ENCODE results near the gene EMILIN2.

The EMILIN2 gene

DNA sequence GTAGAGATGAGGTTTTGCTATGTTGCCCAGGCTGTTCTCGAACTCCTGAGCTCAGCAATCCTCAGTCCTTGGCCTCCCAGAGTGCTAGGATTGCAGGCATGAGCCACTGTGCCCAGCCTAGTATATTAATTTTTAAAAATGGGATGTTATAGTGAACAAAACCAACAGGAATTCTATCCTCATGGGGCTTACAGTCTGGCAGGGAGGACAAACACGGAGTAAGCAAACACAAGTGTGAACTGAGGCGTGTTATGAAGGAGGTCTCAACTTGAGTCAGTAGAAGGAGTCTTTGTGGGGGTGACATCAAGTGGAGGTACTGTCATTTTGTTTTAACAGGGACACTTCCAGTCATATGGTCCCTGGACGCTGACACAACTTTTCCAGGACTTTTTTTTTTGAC is 33.1 kb downstream of the EMILIN2 start:
- DNase-seq: no peak

DNA sequence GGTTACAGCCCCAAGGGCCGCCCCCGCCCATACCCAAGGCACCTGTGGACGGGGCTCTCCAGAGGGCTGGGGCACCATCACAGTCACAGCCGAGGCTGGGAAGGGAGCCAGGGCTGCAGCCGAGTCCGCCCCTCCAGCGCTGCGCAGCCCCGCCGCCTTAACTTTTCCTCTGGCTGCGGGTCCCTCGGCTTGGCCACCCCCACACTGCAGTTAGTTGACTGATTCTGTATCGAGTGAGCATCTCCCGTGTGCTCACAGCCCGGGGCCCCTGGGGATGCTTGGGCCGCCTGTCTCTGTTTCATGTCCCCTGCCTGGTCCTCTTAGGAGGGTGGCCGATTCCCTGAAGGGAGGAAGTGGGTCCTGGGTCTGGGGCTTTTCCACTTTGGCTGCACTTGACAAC is 33.7 kb downstream of the EMILIN2 start:
- no peak for DNase-seq

DNA sequence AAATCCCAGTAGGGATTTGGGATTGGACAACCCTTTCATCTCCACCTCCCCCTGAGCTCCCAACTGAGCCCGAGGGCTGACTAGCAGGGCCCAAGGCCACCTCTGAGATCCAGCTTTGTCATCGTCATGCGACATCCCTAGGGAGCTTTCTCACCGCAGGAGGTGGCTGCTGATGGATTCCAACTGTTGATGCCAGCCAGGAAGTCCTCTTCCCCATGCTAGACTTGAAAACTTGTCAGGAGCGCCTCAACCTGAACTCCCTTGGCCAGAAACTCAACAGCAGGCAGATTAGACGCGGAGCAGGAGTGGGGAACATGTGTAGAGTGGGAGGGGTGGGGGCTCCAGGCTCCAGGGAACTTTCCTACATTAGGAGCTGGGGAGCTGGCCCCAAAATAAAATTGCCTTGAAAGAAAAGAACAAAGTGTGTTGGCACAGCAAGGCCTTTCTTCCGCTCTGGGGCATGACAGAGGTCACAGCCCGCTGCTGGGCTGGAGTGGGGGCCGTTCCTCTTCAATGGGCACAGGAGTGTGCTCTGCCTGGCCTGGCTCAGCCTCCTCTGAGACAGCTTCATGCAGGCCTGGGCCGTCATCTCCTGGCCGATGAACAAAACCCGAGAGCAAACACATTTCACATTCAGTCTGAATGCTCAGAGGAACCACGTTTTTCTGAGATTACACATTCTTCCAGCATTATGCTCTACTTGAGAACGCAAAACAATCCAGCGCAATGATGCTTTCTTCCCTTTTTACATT is 34.5 kb downstream of the EMILIN2 start:
- DNase-seq: no peak

DNA sequence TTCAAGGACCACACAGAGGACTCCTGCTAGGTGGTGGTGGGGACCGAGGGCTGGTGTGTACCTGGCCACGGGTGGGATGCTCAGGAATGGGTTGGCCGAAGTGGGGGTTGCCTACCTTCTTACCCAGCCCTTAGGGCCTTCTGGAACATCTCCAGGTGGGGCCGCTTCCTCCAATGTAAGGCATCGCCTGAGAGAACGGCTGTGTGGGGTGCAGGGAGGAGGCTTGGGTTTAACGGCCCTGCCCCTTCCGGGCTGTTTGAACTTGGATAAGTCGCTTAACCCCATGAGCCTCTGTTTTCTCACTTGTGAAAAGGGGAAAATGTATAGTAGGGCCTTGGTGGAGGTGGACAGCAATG is 35.0 kb downstream of the EMILIN2 start:
- no peak for DNase-seq

DNA sequence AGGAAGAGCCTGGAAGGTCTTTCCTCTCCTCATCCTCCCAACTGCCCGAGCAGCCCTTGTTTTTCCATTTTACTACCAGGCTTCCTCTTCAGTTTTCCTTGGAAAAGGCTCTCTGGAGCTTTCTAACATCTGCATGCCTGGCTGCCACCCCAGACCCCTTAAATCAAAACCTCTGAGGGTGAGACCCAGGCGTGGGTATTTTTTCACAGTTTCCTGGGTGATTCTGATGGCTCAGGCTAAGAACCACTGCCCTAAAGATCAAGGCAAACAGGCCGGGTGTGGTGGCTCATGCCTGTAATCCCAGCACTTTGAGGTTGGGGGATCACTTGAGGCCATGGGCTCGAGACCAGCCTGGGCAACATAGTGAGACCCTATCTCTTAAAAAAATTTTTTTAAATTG is 35.4 kb downstream of the EMILIN2 start:
- DNase-seq: no peak

DNA sequence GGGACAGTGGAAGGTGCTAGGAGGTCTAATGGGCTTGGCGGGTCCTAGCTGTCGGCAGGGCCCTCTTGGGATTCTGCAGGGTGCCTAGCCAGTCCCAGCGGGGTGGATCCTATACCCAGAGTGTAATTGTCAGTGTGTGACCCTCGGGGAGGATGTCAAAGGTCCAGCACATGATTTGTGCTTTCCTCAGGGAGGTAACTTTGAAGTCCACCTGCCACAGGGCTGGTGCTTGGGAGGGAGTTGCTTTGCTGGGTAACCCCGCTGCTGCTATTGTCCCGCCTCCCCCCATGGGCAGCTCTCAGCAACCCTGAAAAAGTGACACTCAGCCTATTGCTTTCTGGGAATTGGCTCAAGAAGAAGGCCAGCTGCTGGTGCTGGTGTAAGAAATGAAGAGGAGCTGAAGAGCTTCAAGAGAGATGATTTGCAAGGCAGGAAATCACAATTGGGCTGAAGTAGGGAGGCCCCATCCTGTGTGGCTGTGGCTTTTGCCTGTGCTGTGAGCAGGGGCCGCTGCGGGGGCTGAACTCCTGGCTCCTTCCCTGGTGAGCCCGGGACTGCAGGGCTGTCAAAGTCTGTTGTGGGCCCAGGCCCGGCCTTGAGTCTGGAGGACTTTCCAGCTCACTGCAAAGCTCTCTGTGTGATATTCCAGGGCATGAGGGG is 36.4 kb downstream of the EMILIN2 start:
- no peak for DNase-seq

DNA sequence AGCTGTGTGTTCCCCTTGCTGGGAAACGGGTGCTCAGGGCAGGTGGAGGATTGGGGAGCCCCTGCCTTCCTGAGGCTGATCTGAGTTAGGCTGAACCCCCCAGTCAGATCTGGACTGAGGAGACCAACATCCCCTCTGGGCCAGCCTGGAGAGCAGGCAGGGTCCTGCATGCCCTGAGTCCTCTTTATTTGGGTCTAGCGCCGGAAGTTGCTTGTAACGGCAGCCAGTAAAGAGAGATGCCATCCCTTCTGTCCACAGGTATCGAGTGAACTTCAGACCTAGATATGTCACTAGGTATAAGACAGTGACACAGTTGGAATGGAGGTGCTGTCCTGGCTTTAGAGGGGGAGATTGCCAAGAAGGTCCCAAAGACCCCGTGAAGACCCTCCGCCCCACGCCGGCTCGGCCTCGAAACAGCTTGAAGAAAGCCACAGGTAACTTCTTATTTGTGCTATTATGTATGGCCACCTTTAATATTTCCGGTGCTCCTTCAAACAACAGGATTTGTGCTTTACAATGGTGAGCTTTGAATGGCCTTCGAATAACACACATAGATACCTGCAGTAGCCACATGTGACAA is 38.0 kb downstream of the EMILIN2 start:
- DNase-seq: no peak

DNA sequence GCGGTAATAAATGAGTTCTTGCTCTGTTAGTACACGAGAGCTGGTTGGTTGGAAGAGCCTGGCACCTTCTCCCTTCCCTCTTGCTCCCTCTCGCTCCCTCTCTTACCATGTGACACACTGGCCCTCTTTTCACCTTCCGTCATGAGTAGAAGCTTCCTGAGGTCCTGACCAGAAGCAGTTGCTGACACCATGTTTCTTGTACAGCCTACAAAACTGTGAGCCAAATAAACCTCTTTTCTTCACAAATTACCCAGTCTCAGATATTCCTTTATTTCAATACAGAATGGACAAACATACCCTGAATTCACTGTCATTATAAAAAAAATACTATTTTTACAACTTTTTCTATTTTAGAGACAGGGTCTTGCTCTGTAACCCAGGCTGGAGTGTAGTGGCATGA is 40.7 kb downstream of the EMILIN2 start:
- DNase-seq: no peak

DNA sequence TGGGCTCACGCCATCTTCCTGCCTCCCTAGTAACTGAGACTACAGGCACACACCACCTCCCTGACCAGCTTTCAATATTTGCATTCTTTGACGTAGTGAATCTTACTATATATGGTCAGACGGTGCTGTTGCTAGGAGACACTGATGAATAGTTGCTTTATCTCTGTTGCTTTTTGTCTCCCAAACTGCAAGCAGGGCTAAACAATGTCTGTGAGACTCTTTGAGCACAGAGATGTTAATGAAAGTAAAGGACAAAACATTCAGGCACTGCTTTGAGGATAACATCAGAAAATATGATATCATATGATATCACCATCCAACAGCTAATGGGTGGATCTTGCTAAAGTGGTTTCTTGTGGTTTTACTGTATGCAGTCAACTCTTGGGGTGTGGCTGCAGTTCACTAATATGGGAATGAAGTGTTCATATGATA is 43.0 kb downstream of the EMILIN2 start:
- DNase-seq: no peak

DNA sequence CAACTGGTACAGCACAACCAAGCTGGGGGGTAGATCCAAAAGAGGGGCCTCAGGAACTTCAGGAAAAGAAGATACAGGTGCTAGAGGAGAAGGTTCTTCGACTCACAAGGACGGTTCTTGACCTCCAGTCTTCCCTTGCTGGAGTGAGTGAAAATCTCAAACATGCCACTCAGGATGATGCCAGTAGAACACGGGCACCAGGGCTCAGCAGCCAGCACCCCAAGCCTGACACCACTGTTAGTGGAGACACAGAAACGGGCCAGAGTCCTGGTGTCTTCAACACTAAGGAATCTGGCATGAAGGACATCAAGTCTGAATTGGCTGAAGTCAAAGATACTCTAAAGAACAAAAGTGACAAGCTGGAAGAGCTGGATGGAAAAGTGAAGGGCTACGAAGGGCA is 43.8 kb downstream of the EMILIN2 start:
- DNase-seq: no peak

DNA sequence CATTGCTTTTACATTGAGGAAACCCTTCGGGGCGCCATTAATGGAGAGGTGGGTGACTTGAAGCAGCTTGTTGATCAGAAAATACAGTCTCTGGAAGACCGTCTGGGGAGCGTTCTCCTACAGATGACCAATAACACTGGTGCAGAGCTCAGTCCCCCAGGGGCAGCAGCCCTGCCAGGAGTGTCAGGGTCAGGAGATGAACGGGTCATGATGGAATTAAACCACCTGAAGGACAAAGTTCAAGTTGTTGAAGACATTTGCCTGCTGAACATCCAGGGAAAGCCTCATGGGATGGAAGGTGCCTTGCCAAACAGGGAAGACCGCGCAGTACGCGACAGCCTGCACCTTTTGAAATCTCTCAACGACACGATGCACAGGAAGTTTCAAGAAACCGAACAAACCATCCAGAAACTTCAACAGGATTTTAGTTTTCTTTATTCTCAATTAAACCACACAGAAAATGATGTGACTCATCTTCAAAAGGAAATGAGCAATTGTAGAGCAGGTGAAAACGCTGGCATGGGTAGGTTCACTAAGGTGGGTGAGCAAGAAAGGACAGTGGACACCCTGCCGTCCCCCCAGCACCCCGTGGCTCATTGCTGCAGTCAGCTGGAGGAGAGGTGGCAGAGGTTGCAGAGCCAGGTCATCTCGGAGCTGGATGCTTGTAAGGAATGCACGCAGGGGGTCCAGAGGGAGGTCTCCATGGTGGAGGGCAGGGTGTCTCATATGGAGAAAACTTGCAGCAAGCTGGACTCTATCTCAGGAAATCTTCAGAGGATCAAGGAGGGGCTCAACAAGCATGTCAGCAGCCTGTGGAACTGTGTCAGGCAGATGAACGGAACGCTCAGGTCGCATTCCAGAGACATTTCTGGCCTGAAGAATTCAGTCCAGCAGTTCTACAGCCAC is 45.0 kb downstream of the EMILIN2 start:
- no peak for DNase-seq

DNA sequence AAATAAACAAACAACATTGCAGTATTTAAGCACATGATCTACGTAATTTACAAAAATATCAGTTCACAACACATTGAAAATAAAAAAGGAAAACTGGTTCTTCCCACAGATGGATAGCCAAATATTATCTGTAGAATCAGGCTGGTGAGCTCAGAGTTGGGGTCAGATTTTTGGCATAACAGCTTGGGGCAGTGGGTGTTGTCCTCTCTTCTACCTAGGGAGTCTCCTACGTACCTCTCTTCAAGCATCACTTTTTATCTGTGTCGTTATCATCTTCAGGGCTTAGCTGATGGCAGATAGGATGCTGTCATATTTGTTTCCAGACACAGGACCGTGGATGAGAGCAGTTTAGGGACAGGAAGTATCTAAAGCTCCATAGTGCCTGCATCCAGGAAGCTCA is 46.2 kb downstream of the EMILIN2 start:
- DNase-seq: no peak

DNA sequence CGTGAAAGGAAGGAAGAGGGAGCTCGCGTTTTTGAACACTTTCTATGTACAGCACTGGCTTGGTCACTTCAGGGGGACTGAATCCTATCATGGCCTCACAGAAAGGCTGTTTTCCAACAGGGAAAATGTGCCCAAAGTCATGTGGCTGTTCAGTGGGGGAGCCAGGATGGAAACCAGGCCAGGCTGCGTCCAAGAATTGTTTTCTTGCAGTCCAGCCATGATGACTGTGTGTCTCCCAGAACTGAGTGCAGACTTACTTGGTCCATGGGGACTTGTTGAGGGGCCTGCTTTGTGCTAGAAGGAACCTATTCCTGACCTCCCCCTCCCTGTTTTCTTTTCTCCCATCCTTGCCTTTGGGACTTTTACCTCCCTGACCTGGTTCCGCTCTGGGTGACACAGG is 46.9 kb downstream of the EMILIN2 start:
- DNase-seq: no peak

DNA sequence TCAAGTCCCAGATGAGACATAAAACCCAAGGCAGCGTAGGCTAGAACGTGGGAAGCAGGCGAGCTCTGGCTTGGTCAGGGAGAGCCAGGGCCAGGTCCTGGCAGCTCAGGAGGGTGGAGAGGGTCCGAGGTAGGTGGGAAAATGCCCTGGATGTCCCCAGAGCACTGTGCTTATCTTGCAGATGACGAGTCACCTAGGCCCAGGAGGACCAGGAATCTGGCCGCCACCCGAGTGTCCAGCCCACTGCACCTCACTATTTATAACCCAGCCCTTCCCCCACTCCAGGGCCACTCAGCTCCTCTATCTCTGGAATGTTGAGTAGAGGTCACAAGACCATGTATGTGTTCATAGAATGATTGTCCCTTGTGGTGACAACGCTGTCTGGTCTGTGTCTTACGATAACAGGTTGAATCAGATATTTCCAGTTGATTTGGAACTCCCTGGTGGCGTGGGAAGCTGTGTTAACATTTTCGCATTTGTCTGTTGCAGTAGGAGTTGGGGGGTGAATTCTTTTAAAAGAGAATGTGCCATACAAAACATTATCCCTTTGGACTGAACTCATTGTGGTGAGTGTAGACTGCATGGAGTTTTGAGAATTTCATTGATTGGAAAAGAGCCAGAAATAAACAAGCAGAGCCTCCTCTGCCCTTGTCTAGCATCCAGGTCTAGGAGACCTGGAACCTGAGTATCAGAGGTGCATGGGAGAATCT is 47.5 kb downstream of the EMILIN2 start:
- DNase-seq: no peak

DNA sequence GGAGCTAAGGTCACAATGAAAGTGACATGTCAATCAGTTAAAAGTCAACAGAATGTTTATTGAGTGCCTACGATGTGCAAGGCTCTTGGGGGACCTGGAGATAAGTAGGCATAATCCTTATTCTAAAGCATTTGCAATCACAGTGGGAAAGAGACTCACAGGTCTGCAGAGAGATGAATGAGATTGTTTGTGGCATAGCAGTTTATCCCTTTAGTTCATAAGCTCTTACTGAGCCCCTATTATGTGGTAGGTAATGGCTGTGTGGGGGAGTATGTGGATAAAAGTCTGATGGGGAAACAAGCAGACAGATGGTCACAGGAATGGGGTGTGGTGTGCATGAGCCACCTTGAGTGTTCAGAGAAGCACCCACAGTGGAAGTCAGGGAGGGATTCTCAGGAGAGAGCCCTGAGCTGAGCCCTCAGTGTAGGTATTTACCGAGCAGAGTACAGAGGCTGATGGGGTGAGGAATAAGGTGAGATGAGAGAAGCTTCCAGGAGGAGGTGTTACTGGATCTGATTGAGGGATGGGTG is 48.1 kb downstream of the EMILIN2 start:
- no peak for DNase-seq

DNA sequence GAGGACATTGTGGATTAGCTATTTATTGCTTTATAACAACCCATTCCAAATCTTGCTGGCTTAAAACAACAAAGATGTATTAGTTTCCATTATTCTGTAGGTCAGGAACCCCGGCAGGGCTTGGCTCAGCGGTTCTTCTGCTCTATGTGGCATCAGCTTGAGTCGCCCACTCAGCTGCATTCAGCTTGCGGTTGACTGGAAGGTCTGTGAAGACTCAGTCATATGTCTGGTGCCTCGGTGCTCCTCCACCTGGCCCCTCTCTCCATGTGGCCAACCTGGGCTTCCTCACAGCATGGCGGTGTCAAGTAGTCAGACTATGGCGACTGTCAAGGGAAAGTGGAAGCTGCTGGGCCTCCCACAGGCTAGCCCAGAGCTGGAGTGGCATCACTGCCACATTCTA is 48.6 kb downstream of the EMILIN2 start:
- DNase-seq: no peak

DNA sequence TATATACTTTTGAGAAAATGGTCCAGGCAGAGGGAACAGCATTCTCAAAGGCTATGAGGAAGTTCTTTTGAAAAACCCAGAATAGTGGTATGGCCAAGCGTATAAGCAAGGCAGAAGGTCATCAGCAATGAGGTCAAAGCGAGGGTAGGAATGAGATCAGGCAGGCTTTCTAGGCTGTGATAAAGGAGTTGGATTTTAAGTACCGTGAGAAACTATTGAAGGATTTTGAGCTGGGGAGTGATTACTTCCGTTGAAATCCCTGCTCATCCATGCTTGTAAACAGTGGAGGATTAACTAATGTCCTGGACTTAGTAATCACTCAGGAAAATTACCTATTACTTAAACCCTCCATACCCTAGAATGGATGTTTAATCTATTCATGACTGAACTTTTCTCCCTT is 50.2 kb downstream of the EMILIN2 start:
- no peak for DNase-seq

DNA sequence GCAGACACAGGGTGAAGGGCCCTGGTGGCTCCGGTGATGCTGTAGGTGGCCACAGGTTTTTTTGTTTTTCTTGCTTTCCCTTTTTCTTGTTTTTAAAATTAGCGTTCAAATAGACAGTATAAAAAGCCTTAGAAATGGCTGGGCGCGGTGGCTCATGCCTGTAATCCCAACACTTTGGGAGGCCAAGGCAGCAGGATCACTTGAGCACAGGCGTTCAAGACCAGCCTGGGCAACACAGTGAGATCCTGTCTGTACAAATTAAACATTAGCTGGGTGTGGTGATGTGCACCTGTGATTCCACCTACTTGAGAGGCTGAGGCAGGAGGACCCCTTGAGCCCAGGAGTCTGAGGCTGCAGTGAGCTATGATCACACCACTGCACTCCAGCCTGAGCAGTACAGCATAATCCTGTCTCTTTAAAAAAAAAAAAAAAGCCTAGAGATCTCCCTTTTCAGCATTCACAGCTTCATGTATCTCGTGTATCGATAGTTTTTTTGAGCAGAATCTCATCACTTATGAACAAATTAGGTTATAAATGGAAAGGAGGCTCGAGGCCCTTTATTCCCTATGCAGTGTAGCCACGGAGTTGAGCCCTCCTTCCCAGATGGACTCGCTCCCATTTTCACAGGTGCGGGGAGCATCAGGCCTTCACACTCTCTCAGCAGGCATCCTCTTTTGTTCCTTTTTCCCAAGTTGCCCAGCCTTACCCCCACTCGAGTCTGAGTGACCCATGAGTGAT is 50.8 kb downstream of the EMILIN2 start:
- no peak for DNase-seq

DNA sequence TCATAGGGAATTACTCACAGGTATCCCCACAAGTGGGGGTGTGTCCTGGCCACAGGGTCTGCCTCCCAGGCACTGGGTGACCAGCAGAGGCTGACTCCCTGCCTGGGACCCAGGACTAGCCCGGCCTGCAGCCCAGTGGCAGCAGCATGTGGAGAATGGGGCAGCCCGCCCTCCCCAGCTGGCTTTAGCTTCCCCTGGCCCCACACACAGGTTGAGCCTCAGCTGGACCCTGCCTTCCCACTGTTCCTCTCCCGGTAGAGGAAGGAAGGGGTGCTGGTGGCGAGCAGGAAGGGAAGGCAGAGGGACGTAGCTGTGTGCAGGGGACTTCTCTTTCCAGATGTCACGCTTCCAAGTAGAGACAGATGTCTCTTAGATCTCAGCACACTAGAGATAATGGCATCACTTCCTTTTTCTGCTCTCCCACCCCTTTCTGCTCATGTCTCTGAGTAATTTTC is 51.4 kb downstream of the EMILIN2 start:
- peak; percentile 28 for DNase-seq

DNA sequence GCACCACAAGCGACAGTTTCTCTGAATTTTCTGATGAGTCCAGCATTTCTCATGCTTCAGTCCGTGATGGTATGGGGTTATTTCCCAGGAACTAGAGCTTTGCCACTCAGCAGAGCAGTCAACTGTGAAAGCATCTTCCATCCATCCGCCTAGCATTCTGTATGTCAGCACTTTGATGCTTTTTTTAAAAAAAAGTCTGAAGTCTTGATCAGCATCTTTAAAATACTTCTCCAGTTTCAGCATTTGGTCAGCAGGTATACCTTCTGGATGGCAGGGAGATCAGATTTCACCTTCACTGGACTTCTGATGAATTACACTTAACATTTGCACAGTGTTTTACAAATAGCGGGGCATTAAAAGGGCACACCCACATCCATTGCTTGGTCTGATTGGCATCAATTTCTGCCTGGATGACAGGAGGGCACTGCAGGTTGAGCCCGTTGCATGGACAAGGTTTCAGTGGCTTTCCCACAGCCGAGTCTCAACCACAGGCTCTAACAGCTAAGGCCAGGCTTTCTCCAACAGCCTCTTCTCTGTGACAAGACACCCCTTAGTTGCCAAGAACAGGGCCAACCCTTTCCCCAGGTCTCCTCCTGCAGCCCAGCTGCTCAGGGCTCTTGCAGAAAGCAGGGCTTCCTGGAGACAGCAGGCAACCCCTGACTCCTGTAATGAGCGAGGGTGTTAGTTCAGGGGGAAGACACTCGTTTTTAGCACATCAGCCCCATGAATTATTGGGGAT is 54.0 kb downstream of the EMILIN2 start:
- DNase-seq: no peak

DNA sequence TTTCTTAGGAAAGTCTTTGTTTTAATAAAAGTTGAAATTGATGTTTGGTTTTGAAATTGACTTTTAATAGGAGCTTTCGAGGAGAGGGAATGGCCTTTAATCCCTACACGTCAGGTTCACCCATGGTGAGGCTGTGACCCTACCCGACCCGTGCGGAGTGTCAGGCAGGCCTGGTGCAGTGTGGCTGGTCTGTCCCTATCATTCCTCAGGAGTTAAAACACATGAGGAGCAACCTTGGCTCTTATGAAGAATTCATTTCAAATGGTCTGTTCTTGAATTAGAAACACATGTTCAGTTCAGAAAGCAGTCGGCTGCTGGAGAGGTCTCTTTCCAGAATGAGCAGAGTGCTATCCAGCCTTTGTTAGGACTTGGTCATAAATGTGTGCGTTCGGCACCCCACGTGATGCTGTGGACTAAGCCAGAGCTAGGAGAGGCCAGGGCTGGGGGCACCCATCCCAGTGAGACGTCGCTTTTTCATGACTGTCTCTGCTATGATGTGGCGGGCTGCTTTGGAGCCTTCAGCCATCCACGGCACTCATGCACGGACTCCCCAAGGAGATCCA is 54.7 kb downstream of the EMILIN2 start:
- no peak for DNase-seq

All from HCEC 1CT (cell line).